Fibroblast of the aortic adventitia (primary cell): ENCODE results near the gene MCAM. TPM values are rescaled to one million over a fixed set of nuclear protein-coding genes. Genes with fewer than 3 reads are reported as not detected.

Experiments used
- DNase-seq: peaks from one replicate; pipeline ENCODE4 v3.0.0-alpha.2; 2010; ENCODE audit warnings: low read depth
- H3K4me3 ChIP-seq: 2 replicates; pipeline ENCODE4 v1.5.1; 2011; ENCODE audit warnings: low read depth, mild to moderate bottlenecking, control low read depth, low read length, moderate library complexity
- total RNA-seq: library from RNA; depleted of rRNA; stranded (reverse); fragments of >200 nt; gene quantifications from 2 replicates; pipeline ENCODE4 v1.2.3, GENCODE V29; 2012; ENCODE audit warnings: low replicate concordance
- TF ChIP-seq, protein P1 (sequence below): IDR thresholded peaks from 2 replicates; pipeline ENCODE4 v1.5.1; 2011; ENCODE audit warnings: mild to moderate bottlenecking, low read length, control low read depth, inconsistent platforms; ENCODE audit not compliant: insufficient read depth

Gene MCAM
- total RNA-seq, 1 donor, result 2.2 TPM

DNA sequence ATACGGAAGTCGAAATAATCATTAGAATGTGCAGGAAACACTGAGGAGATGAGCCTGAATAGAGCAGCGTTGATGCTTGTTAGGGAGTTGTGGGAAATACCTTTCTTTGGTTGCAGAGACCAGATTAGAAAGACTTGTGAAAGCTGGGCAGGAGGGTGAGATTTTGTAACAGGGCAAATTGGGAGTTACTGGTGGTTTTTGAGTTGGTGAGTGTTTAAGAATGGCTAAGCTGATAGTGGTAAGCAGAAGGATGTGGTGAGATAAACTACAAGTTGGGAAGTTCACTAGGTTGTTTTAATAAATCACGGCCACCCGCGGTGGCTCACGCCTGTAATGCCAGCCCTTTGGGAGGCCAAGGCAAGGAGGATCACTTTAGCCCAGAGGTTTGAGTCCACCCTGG is 34.4 kb downstream of the MCAM start:
- TF ChIP-seq, protein P1, sequence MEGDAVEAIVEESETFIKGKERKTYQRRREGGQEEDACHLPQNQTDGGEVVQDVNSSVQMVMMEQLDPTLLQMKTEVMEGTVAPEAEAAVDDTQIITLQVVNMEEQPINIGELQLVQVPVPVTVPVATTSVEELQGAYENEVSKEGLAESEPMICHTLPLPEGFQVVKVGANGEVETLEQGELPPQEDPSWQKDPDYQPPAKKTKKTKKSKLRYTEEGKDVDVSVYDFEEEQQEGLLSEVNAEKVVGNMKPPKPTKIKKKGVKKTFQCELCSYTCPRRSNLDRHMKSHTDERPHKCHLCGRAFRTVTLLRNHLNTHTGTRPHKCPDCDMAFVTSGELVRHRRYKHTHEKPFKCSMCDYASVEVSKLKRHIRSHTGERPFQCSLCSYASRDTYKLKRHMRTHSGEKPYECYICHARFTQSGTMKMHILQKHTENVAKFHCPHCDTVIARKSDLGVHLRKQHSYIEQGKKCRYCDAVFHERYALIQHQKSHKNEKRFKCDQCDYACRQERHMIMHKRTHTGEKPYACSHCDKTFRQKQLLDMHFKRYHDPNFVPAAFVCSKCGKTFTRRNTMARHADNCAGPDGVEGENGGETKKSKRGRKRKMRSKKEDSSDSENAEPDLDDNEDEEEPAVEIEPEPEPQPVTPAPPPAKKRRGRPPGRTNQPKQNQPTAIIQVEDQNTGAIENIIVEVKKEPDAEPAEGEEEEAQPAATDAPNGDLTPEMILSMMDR, result no peak
- no peak overlapping the region for H3K4me3 ChIP-seq
- DNase-seq, result no peak

- no peak for DNase-seq
- H3K4me3 ChIP-seq, result no peak overlapping the region
- TF ChIP-seq, protein P1, result no peak
These were observed 39.3 kb downstream of the MCAM start for GRCh38 chr11:119277660-119278059.

DNA sequence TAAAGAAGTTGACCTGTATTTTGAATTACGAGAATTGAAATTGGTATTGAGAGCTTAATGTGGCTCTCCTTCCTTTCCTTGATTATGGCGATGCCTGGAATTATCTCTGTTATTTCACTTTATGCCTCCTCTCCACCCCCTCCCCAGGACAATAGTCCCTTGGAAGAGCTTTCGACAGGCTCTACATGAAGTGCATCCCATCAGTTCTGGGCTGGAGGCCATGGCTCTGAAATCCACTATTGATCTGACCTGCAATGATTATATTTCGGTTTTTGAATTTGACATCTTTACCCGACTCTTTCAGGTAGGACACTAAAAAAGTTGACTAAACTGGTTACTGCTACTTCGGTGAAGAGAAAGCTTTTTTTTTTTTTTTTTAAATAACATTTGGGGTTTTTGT is 43.2 kb downstream of the MCAM start:
- DNase-seq, result no peak
- H3K4me3 ChIP-seq, result no peak overlapping the region
- TF ChIP-seq, protein P1, result no peak

DNA sequence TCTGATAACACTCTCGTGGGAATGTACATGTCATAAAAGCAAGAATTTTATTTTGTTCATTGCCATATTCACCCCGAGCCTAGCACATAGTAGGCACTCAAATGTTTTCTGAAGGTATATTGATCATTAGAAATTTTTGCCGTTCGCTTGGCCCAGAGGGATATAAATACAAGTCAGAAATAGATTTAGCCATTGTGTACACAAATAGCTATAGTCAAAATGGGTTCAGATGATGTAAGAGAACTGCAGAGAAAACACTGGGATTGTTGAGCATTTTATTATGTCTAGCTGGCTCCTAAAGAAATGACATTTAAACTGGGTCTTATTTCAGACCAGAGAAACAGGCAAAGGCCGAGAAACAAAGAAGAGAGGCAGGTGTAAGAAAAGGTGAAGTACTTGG is 49.3 kb downstream of the MCAM start:
- TF ChIP-seq, protein P1, result no peak

DNA sequence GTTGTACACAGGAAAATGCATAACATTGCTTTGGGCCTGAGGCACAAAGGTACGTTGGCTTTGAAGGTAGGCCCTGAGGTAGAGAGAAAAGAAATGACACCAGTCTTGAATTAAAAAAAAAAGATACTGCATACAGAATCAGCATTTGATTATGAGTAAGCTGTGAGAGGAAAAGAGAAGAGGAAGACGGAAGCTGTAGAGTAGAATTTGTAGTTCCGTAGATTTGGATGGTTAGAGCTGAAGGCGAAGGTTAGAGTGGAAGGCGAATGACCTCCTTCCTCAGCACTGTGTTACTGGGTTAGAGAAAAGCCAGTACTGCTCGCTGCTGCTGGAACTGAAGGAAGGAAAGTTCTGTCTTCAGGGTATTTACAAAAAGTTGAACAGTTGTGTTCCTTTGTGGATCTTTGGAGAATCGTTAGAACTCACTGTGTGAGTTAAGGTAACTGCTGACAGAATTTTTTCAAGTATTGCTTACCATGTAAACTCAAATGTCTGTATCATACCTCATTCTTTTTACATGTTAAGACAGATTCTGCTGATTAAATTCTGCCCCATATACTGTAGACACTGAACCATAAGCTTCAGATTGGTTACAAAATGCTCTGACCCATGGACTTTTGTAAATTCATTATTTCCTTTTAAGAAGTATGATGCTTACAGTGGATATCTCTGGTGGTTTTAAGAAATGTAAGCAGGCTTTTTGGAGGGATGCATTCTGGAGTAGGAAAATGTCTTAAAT is 50.2 kb downstream of the MCAM start:
- H3K4me3 ChIP-seq, result no peak overlapping the region
- TF ChIP-seq, protein P1, result no peak
- DNase-seq, result no peak

More for the DNA sequence above, 49.3 kb downstream of the MCAM start:
- no peak overlapping the region for H3K4me3 ChIP-seq
- DNase-seq, result no peak

- H3K4me3 ChIP-seq, result no peak overlapping the region
- TF ChIP-seq, protein P1, result no peak
- no peak for DNase-seq
These were observed 50.9 kb downstream of the MCAM start for GRCh38 chr11:119266063-119266462.
